ENCODE results near the gene EMC1.

GRCh38 chr1:19255288-19255687 lies 4.0 kb upstream of the EMC1 start:
- TF ChIP-seq POLR2A (IDR thresholded peaks at IDR 0.05): no peak
- no peak for TF ChIP-seq CTCF (IDR thresholded peaks at IDR 0.05)

Measured in ovary (tissue), 3 donors.